Activated CD4-positive, CD25-positive, alpha-beta regulatory T cell treated with anti-CD3 and anti-CD28 coated beads, Interleukin-2, amount 50 U/mL, for 72 hours (primary cell): ENCODE data around the gene ZNF532.
"Not testable (repeated sequence)": the region's sequence is repeated elsewhere in the genome, so short reads cannot be mapped to it uniquely, and the experiment has no call there.

Experiments
- DNase-seq: peaks from one replicate; pipeline ENCODE4 v3.0.0; 2021

ZNF532 gene, protein sequence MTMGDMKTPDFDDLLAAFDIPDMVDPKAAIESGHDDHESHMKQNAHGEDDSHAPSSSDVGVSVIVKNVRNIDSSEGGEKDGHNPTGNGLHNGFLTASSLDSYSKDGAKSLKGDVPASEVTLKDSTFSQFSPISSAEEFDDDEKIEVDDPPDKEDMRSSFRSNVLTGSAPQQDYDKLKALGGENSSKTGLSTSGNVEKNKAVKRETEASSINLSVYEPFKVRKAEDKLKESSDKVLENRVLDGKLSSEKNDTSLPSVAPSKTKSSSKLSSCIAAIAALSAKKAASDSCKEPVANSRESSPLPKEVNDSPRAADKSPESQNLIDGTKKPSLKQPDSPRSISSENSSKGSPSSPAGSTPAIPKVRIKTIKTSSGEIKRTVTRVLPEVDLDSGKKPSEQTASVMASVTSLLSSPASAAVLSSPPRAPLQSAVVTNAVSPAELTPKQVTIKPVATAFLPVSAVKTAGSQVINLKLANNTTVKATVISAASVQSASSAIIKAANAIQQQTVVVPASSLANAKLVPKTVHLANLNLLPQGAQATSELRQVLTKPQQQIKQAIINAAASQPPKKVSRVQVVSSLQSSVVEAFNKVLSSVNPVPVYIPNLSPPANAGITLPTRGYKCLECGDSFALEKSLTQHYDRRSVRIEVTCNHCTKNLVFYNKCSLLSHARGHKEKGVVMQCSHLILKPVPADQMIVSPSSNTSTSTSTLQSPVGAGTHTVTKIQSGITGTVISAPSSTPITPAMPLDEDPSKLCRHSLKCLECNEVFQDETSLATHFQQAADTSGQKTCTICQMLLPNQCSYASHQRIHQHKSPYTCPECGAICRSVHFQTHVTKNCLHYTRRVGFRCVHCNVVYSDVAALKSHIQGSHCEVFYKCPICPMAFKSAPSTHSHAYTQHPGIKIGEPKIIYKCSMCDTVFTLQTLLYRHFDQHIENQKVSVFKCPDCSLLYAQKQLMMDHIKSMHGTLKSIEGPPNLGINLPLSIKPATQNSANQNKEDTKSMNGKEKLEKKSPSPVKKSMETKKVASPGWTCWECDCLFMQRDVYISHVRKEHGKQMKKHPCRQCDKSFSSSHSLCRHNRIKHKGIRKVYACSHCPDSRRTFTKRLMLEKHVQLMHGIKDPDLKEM (N-terminal part only)

GRCh38 chr18:58864146-58865032, at the start of gene ZNF532:
Gene ZNF532, plus strand, starts transcription at chr18:58864877. CDS start in a region left out here.
- DNase-seq = no peak

GRCh38 chr18:58819051-58819450, 45.6 kb upstream of the ZNF532 start:
- no peak for DNase-seq

- DNase-seq = no peak
These were observed 44.4 kb upstream of the ZNF532 start for GRCh38 chr18:58820251-58820650.

GRCh38 chr18:58822944-58823343, 41.7 kb upstream of the ZNF532 start:
- no peak for DNase-seq

- no peak for DNase-seq
These were observed 41.3 kb upstream of the ZNF532 start for GRCh38 chr18:58823412-58823811.

GRCh38 chr18:58826926-58827325, 37.8 kb upstream of the ZNF532 start:
- not testable (repeated sequence) for DNase-seq

DNA sequence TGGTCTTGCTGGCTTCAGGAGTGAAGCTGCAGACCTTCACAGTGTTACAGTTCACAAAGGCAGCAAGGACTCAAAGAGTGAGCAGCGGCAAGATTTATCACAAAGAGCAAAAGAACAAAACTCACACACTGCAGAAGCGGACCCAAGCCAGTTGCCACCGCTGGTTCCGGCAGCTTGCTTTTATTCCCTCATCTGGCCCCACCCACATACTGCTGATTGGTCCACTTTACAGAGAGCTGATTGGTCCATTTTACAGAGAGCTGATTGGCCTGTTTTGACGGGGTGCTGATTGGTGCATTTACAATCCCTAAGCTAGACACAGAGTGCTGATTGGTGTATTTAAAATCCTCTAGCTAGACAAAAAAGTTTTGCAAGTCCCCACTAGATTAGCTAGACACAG, 37.2 kb upstream of the ZNF532 start:
- DNase-seq = no peak

DNA sequence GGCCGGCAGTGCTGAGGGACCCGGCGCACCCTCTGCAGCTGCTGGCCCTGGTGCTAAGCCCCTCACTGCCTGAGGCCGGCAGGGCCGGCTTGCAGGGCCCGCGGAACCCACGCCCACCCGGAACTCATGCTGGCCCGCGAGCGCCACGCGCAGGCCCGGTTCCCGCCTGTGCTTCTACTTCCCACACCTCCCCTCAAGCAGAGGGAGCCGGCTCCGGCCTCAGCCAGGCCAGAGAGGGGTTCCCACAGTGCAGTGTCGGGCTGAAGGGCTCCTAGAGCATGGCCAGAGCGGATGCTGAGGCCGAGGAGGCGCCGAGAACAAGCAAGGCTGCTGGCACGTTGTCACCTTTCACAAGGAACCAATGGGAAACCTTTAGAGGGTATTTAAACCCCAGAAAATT, 36.8 kb upstream of the ZNF532 start:
- no peak for DNase-seq

- DNase-seq = no peak
These were observed 36.1 kb upstream of the ZNF532 start for GRCh38 chr18:58828399-58829121.

DNA sequence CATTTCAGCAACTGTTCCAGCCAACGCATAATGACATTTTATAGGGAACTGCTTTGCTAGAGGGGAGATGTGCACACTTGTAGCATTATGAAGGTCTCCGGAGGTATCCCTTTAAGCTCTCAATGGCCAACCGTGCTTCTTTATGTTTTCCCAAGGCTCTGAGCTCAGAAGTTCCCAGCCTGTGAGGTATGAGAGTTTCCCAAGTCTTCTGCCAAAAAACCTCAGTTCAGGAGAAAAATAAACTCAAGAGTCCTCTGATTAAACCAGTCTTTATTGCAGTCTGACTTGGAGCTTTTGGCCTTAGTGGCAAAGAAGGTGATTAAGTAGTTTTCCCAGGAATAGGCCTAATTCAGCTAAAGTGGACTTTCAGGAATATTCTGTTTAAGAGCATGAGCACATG, 35.4 kb upstream of the ZNF532 start:
- no peak for DNase-seq

GRCh38 chr18:58829886-58830285, 34.8 kb upstream of the ZNF532 start:
- DNase-seq = not testable (repeated sequence)

DNA sequence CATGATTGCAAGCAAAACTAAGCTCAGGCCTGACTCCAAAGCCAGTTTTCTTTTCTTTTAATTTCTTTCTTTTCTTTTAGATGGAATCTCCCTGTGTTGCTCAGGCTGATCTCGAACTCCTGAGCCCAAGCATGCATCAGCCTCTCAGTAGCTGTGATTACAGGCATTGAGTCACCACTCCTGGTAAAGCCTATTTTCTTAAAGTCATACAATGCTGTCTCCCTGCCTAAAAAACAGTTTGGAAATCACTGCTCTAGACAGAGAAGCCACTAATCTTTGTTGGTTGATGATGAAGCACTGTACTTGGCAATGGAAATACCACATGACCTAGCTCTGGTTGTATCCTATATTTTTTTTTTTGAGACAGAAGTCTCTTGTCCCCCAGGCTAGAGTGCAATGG, 33.1 kb upstream of the ZNF532 start:
- no peak for DNase-seq

DNA sequence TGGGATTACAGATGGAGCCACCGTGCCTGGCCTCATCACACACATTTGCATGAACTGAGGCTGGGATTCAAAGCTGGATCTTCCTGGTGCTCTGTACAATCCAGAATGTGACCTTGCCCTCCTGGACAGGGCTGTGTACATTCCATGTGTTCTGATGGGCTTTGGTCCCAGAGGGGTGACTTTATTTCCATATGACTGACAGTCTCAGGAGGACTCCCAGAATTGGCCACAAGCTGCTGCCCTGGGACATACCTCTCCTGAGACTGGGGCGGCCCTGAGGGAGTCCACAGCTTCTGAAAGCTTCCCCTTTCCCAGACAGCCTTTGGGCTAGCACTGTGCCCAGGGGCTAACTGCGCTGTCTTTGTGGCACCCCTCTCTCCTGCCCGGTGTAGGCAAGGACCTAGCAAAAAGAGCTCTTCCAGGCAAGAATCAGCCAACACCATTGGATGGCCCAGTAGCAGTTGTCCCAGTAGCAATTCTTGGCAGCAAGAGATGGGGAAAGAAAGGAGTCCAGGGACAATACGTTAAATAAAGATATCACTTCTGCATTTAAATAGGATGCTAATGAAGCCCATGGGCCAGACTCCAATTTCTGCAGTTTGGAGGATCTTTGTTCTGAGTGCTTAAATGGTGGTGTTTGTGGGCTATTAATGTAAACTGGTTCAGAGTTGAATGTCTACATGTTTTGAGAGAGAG, 26.4 kb upstream of the ZNF532 start:
- DNase-seq = no peak

DNA sequence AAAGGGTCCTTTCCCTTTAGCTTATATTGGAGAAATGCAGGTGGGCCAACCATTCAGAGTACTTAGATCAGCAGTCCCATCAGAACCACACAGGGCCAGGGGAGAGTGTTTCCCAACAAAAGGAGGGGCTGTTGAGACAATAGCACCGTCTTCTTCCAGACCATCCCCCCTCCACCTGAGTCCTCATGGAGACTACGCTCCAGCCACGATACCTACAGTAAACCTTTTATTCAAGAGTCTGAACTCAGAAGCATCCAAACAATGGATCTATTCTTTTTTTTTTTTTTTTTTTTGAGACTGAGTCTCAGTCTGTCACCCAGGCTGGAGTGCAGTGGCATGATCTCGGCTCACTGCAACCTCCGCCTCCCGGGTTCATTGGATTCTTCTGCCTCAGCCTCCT, 25.7 kb upstream of the ZNF532 start:
- DNase-seq = no peak

DNA sequence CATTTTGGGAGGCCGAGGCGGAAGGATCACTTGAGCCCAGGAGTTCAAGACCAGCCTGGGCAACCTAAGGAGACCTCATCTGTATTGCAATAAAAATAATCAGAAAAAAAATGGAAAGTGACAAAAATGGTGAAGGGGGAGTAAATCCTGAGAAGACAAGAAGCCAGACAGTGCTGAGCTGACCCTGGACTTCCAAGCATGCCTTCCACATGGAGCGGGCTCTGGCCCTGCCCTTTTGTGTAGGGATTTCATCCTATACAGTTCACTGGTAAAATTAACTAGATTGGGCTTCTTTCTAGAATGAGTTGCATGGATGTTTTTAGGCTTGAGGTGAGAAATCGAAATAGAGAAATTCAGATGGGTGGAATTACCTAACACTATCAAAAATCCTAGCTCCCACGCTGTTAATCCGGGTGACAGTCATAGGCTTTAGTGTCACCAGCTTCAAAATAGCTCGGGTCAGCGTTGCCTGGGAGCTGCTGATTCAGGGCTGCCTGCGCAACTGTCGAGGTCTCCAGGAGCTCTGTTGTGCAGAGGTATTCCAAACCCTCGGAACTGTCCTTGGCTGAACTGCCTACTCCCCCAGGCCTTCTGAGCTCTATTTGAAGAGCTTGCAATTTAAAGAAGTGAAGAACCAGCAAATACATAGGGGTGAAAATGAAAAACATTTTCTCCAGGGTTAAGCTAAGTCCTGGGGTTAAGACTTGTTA, 21.5 kb upstream of the ZNF532 start:
- DNase-seq = no peak

DNA sequence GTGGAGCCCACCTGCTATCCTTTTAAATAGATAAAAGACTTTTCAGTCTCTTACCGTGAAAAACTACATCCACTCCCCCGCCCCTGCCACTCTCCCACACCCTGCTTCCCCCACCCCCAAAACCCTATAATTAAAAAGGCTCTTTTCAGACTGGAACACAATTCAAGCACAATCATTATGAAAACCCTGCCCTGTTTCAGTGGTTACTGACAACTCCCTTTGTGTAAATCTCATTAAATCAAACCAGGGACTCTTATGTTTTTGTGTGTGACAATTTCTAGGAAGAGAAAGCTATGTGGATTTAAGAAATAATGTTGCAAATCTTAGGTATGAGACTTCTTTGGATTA, 21.0 kb upstream of the ZNF532 start:
- no peak for DNase-seq

DNA sequence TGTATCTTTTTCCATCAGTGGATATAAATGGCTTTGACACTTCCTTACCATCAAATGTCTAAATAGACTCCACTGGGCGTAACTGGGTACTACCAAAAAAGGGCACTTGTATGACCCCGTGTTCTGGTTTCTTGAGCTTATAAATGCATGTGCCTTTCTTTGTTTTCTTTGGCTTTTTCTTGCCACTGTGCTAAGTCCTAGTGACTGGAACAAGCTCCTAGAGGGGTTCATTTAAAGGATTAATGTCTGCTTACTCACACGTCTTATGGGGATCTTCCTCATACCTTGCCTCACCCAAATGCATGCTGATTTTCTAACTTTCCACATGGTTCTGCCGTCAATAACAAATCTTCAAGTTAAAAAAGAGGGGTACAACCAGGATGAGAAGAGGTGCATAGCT, 19.8 kb upstream of the ZNF532 start:
- no peak for DNase-seq

GRCh38 chr18:58845928-58846724, 18.6 kb upstream of the ZNF532 start:
- DNase-seq = no peak

DNA sequence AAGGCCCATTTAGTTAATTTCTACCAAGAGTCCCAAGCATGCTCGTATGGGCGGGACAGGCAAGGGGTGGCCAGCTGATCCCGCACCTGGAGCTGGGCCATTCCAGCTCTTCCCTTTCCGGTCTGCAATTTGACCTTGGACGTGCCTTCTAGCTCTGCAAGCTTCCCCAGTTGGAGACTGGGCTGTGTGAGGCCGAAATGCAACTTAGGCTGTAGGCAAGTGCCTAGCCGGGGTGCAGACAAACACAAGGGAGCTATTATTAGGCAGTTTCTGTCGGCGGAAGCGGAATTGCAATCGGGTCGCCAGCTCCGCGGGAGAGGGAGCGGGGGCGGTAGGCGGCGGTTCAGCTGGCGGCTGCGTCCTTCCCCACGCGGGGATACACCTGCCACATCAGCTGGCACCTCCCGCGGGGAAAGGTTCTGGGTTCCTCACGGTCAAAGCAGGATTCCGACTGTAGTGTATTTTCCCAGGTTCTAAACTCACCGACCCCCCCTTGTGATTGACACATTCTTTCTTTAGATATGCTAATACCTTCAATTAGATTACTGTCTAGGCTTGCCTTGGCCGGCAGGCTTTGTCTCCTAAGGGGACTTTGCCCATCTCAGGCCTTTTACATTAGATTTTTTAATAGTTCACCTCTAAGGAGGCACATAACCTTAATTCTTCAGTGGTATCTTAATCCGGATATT, 17.1 kb upstream of the ZNF532 start:
- no peak for DNase-seq
